Activated CD8-positive, alpha-beta T cell treated with anti-CD3 and anti-CD28 coated beads for 36 hours (primary cell): ENCODE results near the gene NISCH. TPM values are rescaled to one million over a fixed set of nuclear protein-coding genes. Genes with fewer than 3 reads are reported as not detected.

Source experiments
- ATAC-seq: fragments of 200-7000 bp; cut with Tn5 transposase; one replicate; pipeline ENCODE4 v1.10.0; 2021; ENCODE audit warnings: mild to moderate bottlenecking, moderate library complexity
- CTCF ChIA-PET: fragments of 350-600 bp; sonication (Branson Sonifier 250); formaldehyde crosslinking; loops from one replicate; lab custom pipeline; 2021; ENCODE audit warnings: antibody characterized with exemption; lab: Charles Lee
- POLR2A ChIA-PET: fragments of 350-600 bp; sonication (Branson Sonifier 250); formaldehyde crosslinking; loops from one replicate; lab custom pipeline; 2021; ENCODE audit warnings: antibody characterized with exemption; lab: Charles Lee
- DNase-seq: peaks from one replicate; pipeline ENCODE4 v3.0.0-alpha.2; 2020
- H3K27ac Mint-ChIP-seq: one replicate; pipeline ENCODE4 v1.8.0; 2021; ENCODE audit warnings: mild to moderate bottlenecking, mixed read lengths
- H3K27me3 Mint-ChIP-seq: one replicate; pipeline ENCODE4 v1.8.0; 2021; ENCODE audit warnings: mixed read lengths
- H3K36me3 Mint-ChIP-seq: one replicate; pipeline ENCODE4 v1.8.0; 2021; ENCODE audit warnings: low read depth, mixed read lengths
- H3K4me1 Mint-ChIP-seq: one replicate; pipeline ENCODE4 v1.8.0; 2021; ENCODE audit warnings: low read depth, mixed read lengths
- H3K4me3 Mint-ChIP-seq: one replicate; pipeline ENCODE4 v1.8.0; 2021; ENCODE audit warnings: mild to moderate bottlenecking, moderate library complexity, mixed read lengths
- H3K9me3 Mint-ChIP-seq: one replicate; pipeline ENCODE4 v1.8.0; 2021; ENCODE audit warnings: mixed read lengths
- CTCF ChIP-seq: fragments of 200-600 bp; IDR thresholded peaks from one replicate; pipeline ENCODE4 v1.8.0; 2022; ENCODE audit warnings: antibody characterized with exemption, mild to moderate bottlenecking
- intact Hi-C: fragments of 100-400 bp; cut with micrococcal nuclease; formaldehyde crosslinking; loops from one replicate; pipeline ENCODE4 v1.10.0; 2022
- total RNA-seq, 2 experiments: library from RNA; stranded (reverse); gene quantifications; one replicate each; pipeline ENCODE4 v1.2.3, GENCODE V29; 2021

The NISCH gene
- total RNA-seq, 2 experiments from 2014 or later, result 57.1 to 57.4 TPM

- Mint-ChIP-seq H3K36me3 (no peaks in the 10 kb centered on the region), H3K4me1 (peaks cover 4% of the 10 kb centered on the region), H3K27ac (no peak overlapping the region), H3K27me3 (no peaks in the 10 kb centered on the region), H3K9me3 (no peaks in the 10 kb centered on the region), H3K4me3 (no peak overlapping the region)
- DNase-seq, result no peak
- TF ChIP-seq CTCF, result no peak
- intact Hi-C loops, result loop anchor here (2.0 to 5.0 kb wide), 2 partner anchors 17 to 154 kb away; no protein-coding TSS in a partner anchor
- CTCF ChIA-PET, result interaction anchor here (0.6 to 6.8 kb wide), 27 partner anchors 11 to 646 kb away, joined by 3 to 111 read pairs (median 4); partner anchors contain the start of genes ABHD14A, DUSP7, NISCH and TNNC1
- ATAC-seq, result no peak
- POLR2A ChIA-PET, result interaction anchor here (1.1 to 1.6 kb wide), 3 partner anchors 8 to 18 kb away, joined by 3 to 6 read pairs (median 6); partner anchors contain the start of gene TNNC1
Observed at GRCh38 chr3:52446042-52446441, 9.4 kb upstream of the NISCH start.

- H3K27me3 Mint-ChIP-seq, result no peaks in the 10 kb centered on the region
- ATAC-seq, result peak; percentile 82
- peaks cover 4% of the 10 kb centered on the region for H3K4me1 Mint-ChIP-seq
- ChIA-PET POLR2A (interaction anchor here (1.3 to 1.5 kb wide), 2 partner anchors 10 to 19 kb away, joined by 6 to 7 read pairs; no protein-coding TSS in a partner anchor), CTCF (interaction anchor here (0.6 to 6.8 kb wide), 30 partner anchors 10 to 472 kb away, joined by 3 to 111 read pairs (median 4); partner anchors contain the start of genes ABHD14A, DUSP7, NISCH and TLR9)
- peak; percentile 100 for TF ChIP-seq CTCF
- peak; percentile 85 for DNase-seq
- H3K9me3 Mint-ChIP-seq, result no peaks in the 10 kb centered on the region
- H3K27ac Mint-ChIP-seq, result no peak overlapping the region
- H3K36me3 Mint-ChIP-seq, result no peaks in the 10 kb centered on the region
- intact Hi-C loops, result loop anchor here (2.0 to 5.0 kb wide), 2 partner anchors 18 to 155 kb away; no protein-coding TSS in a partner anchor
- no peak overlapping the region for H3K4me3 Mint-ChIP-seq
Observed at GRCh38 chr3:52446631-52447511, 8.5 kb upstream of the NISCH start.

- Mint-ChIP-seq H3K27ac (no peak overlapping the region), H3K36me3 (no peaks in the 10 kb centered on the region), H3K4me3 (no peak overlapping the region), H3K27me3 (no peaks in the 10 kb centered on the region), H3K9me3 (no peaks in the 10 kb centered on the region), H3K4me1 (peaks cover 4% of the 10 kb centered on the region)
- ATAC-seq (no peak), DNase-seq (no peak)
- intact Hi-C loops, result loop anchor here (2.0 to 5.0 kb wide), 2 partner anchors 19 to 155 kb away; no protein-coding TSS in a partner anchor
- POLR2A ChIA-PET, result interaction anchor here (0.8 to 1.5 kb wide), 5 partner anchors 8 to 41 kb away, joined by 3 to 7 read pairs (median 3); no protein-coding TSS in a partner anchor
- TF ChIP-seq CTCF, result no peak
- CTCF ChIA-PET, result interaction anchor here (0.7 to 6.8 kb wide), 17 partner anchors 9 to 228 kb away, joined by 3 to 111 read pairs (median 4); partner anchors contain the start of genes NISCH, TNNC1 and WDR82
Observed at GRCh38 chr3:52447512-52448355, 7.7 kb upstream of the NISCH start.

GRCh38 chr3:52450489-52451236 lies 4.7 kb upstream of the NISCH start:
- POLR2A ChIA-PET, result interaction anchor here (1.2 kb wide), 1 partner anchor 133 kb away, joined by 3 read pairs; no protein-coding TSS in a partner anchor
- Mint-ChIP-seq H3K4me1 (peaks cover 19% of the 10 kb centered on the region), H3K27ac (no peak overlapping the region), H3K36me3 (peaks cover 1% of the 10 kb centered on the region), H3K9me3 (no peaks in the 10 kb centered on the region), H3K27me3 (no peaks in the 10 kb centered on the region), H3K4me3 (no peak overlapping the region)
- intact Hi-C loops, result no loop called here
- no peak for ATAC-seq
- no peak for TF ChIP-seq CTCF
- DNase-seq, result no peak
- CTCF ChIA-PET, result interaction anchor here (3.8 to 6.8 kb wide), 3 partner anchors 21 to 111 kb away, joined by 24 to 111 read pairs (median 30); no protein-coding TSS in a partner anchor
